BE2C (cell line): Measurements from ENCODE around the gene SNRPE.
"Not testable (repeated sequence)": the region's sequence is repeated elsewhere in the genome, so short reads cannot be mapped to it uniquely, and the experiment has no call there.

Experiments used
- DNase-seq: peaks from one replicate; pipeline ENCODE4 v3.0.0-alpha.2; 2020
- H3K27me3 ChIP-seq: fragments of 250-450 bp; sonication (Bioruptor Pico); 2 replicates; pipeline ENCODE4 v1.5.1; 2020; ENCODE audit warnings: mild to moderate bottlenecking
- H3K36me3 ChIP-seq: fragments of 250-450 bp; sonication (Bioruptor Pico); 2 replicates; pipeline ENCODE4 v1.5.1; 2020; ENCODE audit warnings: mild to moderate bottlenecking
- H3K4me1 ChIP-seq: fragments of 250-450 bp; sonication (Bioruptor Pico); 2 replicates; pipeline ENCODE4 v1.5.1; 2020
- H3K4me3 ChIP-seq: 2 replicates; pipeline ENCODE4 v1.5.1; 2011; ENCODE audit warnings: low read depth, low read length
- H3K9me3 ChIP-seq: fragments of 250-450 bp; sonication (Bioruptor Pico); 2 replicates; pipeline ENCODE4 v1.5.1; 2020
- CTCF ChIP-seq: IDR thresholded peaks from 2 replicates; pipeline ENCODE4 v1.5.1; 2012; ENCODE audit warnings: mild to moderate bottlenecking, low read depth, low read length

Gene SNRPE

GRCh38 chr1:203843435-203843834, 18.0 kb upstream of the SNRPE start:
- DNase-seq, result no peak
- Histone ChIP-seq H3K4me3 (no peak overlapping the region), H3K27me3 (no peaks in the 10 kb centered on the region), H3K4me1 (no peaks in the 10 kb centered on the region), H3K9me3 (no peaks in the 10 kb centered on the region), H3K36me3 (peaks cover 74% of the 10 kb centered on the region)
- no peak for TF ChIP-seq CTCF

- peaks cover 62% of the 10 kb centered on the region for H3K36me3 ChIP-seq
- not testable (repeated sequence) for H3K9me3 ChIP-seq, DNase-seq
These were observed 8.3 kb upstream of the SNRPE start for GRCh38 chr1:203853112-203853511.

DNA sequence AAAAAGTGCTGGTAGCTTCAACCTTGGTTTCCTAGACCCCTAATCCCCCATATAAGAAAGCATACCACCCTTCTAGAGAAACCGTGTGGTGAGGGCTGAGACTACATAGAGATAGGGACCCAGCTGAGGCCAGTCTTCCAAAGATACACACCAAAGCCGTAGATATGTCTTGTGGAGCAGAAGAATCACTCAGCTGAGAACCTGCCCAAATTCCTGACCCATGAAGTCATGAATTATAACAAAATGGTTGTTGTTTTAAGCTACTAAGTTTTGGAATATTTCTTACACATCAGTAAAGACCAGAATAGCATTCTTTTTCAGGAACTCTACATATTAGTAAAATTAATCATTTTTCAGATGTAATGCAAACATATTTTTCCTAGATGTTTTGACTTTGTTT, 3.3 kb upstream of the SNRPE start:
- TF ChIP-seq CTCF, result no peak

More at GRCh38 chr1:203853112-203853511, 8.3 kb upstream of the SNRPE start:
- H3K27me3 ChIP-seq, H3K4me1 ChIP-seq, H3K4me3 ChIP-seq: not testable (repeated sequence)

GRCh38 chr1:203858975-203859374, 2.4 kb upstream of the SNRPE start:
- DNase-seq, result no peak
- no peak for TF ChIP-seq CTCF
- no peaks in the 10 kb centered on the region for H3K9me3 ChIP-seq
- no peaks in the 10 kb centered on the region for H3K27me3 ChIP-seq
- peaks cover 34% of the 10 kb centered on the region for H3K36me3 ChIP-seq
- H3K4me1 ChIP-seq, result no peaks in the 10 kb centered on the region; the same call in 1 of the 2 replicates
- no peak overlapping the region for H3K4me3 ChIP-seq

More for the DNA sequence above, 3.3 kb upstream of the SNRPE start:
- no peak for DNase-seq
- no peaks in the 10 kb centered on the region for H3K9me3 ChIP-seq
- no peaks in the 10 kb centered on the region; the same call in 1 of the 2 replicates for H3K4me1 ChIP-seq
- H3K4me3 ChIP-seq, result no peak overlapping the region
- no peaks in the 10 kb centered on the region for H3K27me3 ChIP-seq
- peaks cover 27% of the 10 kb centered on the region for H3K36me3 ChIP-seq

DNA sequence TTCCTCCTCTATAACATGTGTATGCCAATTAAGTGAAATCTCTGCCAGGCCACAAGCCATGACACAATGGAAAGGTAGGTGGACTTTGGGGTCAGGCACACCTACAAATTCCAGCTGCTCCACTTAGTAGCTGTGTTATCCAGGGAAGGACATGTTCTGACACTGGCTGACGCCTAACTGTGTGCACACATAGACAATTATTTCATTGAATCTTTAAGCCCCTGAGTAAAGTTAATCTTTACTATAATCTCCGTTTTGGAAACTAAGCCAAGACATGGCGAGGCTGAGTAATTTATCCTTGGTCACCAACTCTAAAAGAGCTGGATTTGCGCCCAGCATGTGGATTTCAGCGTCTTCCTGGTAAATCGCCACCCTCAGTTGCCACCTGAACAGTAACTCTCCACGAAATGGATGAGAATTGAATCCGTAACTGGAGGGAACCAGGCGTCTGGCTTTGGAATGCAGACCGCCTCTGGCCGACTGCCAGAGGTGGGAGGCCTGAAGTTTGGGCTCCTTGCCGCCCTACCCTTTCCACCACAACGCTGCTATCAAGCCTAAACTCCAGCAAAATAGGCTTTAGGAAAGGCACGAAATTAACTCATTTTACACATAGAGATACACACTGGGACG, 888 bp upstream of the SNRPE start:
- H3K36me3 ChIP-seq, result peaks cover 39% of the 10 kb centered on the region
- H3K4me3 ChIP-seq, result peak overlapping the region; percentile 96
- no peak for TF ChIP-seq CTCF
- DNase-seq, result peak; percentile 45
- no peaks in the 10 kb centered on the region; the same call in 1 of the 2 replicates for H3K4me1 ChIP-seq
- no peaks in the 10 kb centered on the region for H3K27me3 ChIP-seq
- no peaks in the 10 kb centered on the region for H3K9me3 ChIP-seq

DNA sequence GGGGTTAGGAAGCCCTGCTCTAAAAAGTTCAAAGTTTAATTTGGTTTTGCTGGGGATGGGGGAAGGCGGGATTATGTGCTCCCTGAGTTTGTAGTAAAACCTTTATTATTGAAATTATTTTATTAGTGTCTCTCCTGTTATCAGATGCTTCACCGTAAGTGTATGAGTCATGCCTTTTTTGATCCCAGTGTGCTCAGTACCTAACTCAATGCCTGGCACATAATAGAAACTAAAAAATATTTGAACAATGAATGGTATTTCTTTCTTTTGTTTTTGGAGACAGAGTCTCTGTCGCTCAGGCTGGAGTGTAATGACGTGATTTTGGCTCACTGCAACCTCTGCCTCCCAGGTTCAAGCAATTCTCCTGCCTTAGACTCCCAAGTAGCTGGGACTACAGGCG, 6.4 kb downstream of the SNRPE start:
- Histone ChIP-seq H3K36me3 (peaks cover 83% of the 10 kb centered on the region), H3K9me3 (no peaks in the 10 kb centered on the region), H3K4me1 (no peaks in the 10 kb centered on the region), H3K4me3 (no peak overlapping the region), H3K27me3 (no peaks in the 10 kb centered on the region)
- no peak for TF ChIP-seq CTCF
- no peak for DNase-seq

- no peak for DNase-seq
- H3K27me3 ChIP-seq, result no peaks in the 10 kb centered on the region
- H3K4me1 ChIP-seq, result no peaks in the 10 kb centered on the region
- no peak overlapping the region for H3K4me3 ChIP-seq
- no peaks in the 10 kb centered on the region for H3K9me3 ChIP-seq
- H3K36me3 ChIP-seq, result peaks cover 71% of the 10 kb centered on the region
- TF ChIP-seq CTCF, result no peak
These were observed 8.8 kb downstream of the SNRPE start for GRCh38 chr1:203870245-203870644.
